LNCaP clone FGC (cell line): ENCODE data around the gene MKX.
"Not testable (repeated sequence)": the region's sequence is repeated elsewhere in the genome, so short reads cannot be mapped to it uniquely, and the experiment has no call there.

Experiments
- DNase-seq: peaks from one replicate; pipeline ENCODE4 v3.0.0-alpha.2; 2011; ENCODE audit warnings: low read depth
- H3K4me3 ChIP-seq: 2 replicates; pipeline ENCODE4 v1.5.1; 2011; ENCODE audit warnings: mild to moderate bottlenecking, low read depth, low read length, control low read depth
- TF ChIP-seq, protein P1 (sequence below): IDR thresholded peaks from 2 replicates; pipeline ENCODE4 v1.5.1; 2012; ENCODE audit warnings: mild to moderate bottlenecking; ENCODE audit not compliant: control insufficient read depth, insufficient read depth; ENCODE audit errors: extremely low read depth

MKX gene

DNA sequence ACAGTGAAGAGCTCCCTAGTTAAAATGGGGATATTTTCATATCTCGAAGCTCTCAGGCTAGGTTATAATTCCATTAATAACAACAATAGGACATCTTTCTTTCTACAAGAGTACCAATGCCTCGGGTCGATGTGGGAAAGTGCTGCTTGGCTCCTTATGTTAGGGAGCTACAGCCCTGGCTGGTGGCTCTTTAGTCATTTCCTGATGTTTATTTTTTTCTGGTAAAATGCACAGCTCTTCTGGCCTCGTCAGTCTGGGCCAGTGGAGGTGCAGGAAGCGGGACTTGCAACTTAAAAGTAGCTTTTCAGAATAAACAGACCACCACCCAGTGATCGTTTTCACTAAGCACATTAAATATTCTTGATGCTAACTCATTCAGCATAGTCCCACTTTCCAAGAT lies 58.3 kb downstream of the MKX start:
- H3K4me3 ChIP-seq: no peak overlapping the region
- DNase-seq: no peak
- TF ChIP-seq, protein P1, sequence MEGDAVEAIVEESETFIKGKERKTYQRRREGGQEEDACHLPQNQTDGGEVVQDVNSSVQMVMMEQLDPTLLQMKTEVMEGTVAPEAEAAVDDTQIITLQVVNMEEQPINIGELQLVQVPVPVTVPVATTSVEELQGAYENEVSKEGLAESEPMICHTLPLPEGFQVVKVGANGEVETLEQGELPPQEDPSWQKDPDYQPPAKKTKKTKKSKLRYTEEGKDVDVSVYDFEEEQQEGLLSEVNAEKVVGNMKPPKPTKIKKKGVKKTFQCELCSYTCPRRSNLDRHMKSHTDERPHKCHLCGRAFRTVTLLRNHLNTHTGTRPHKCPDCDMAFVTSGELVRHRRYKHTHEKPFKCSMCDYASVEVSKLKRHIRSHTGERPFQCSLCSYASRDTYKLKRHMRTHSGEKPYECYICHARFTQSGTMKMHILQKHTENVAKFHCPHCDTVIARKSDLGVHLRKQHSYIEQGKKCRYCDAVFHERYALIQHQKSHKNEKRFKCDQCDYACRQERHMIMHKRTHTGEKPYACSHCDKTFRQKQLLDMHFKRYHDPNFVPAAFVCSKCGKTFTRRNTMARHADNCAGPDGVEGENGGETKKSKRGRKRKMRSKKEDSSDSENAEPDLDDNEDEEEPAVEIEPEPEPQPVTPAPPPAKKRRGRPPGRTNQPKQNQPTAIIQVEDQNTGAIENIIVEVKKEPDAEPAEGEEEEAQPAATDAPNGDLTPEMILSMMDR: no peak

DNA sequence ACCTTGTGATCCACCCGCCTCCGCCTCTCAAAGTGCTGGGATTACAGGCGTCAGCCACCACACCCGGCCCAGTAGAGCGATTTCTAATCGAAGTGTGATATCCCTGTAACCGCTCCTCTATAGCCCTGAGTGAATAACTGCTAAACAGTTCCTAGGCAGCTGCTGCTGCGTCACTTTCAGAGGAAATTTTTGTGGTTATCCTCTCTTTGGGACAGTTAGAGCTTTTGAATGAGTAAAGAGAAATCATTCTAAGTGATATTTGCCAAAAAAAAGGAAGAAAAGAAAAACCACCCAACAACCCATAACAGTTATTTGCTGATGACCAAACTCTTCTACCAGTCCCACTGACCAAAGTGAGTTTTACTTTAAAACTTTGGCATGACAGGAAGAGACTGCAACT lies 59.9 kb downstream of the MKX start:
- TF ChIP-seq, protein P1: no peak
- DNase-seq: no peak
- no peak overlapping the region for H3K4me3 ChIP-seq

DNA sequence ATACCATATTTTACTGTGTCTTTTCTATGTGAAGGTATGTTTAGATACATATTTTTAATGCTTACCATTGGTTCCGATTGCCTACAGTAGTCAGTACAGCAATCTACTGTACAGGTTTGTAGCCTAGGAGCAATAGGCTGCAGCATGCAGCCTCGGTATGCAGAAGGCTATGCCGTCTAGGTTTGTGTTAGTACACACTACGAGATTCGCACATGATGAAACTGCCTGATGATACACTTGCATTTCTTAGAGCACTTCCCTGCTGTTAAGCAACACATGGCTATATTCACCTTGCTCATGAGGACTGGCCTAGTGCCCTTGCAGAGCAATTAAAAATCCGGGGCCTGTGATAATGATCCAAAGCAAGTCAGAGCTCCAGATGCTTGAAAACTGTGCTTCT lies 62.4 kb downstream of the MKX start:
- TF ChIP-seq, protein P1: no peak
- no peak for DNase-seq
- H3K4me3 ChIP-seq: no peak overlapping the region

DNA sequence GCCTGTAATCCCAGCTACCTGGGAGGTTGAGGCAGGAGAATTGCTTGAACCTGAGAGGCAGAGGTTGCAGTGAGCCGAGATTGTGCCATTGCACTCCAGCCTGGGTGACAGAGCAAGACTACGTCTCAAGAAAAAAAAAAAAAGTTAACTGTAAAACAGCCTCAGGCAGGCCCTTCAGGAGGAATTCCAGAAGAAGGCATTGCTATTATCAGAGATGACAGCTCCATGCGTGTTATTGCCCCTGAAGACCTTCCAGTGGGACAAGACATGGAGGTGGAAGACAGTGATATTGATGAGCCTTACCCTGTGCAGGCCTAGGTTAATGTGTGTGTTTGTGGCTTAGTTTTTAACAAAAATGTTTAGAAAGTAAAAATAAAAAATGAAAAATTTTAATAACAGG lies 63.8 kb downstream of the MKX start:
- DNase-seq, H3K4me3 ChIP-seq: not testable (repeated sequence)

DNA sequence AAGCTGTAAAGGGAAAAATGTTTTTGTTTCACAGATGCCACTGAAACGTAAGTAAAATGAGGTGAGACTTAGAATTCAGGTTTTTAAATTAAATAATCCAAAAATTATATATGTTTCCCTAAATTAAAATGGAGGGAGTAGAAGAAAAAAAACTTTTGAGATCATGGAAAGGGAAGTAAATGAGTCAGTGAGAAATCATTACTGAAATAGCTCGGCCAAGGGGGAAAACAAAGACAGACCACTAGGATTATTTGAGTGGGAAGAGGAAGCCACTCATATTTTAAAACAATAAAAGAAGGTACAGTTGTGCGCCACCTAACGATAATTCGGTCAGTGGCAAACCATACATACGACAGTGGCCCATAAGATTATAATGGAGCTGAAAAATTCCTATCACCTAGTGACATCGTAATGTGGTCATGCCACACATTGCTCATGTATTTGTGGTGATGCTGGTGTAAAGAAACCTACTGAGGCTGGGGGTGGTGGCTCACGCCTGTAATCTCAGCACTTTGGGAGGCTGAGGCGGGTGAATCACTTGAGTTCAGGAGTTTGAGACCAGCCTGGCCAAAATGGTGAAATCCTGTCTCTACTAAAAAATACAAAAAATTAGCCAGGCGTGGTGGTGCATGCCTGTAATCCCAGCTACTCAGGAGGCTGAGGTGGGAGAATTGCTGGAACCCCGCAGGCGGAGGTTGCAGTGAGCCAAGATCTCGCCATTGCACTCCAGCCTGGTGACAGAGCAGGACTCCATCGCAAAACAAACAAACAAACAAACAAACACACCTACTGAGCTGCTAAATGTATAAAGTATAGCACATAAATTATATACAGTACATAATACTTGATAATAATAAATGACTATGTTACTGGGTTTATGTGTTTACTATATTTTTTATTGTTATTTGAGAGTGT lies 64.7 kb downstream of the MKX start:
- TF ChIP-seq, protein P1: no peak
- no peak overlapping the region for H3K4me3 ChIP-seq
- no peak for DNase-seq

DNA sequence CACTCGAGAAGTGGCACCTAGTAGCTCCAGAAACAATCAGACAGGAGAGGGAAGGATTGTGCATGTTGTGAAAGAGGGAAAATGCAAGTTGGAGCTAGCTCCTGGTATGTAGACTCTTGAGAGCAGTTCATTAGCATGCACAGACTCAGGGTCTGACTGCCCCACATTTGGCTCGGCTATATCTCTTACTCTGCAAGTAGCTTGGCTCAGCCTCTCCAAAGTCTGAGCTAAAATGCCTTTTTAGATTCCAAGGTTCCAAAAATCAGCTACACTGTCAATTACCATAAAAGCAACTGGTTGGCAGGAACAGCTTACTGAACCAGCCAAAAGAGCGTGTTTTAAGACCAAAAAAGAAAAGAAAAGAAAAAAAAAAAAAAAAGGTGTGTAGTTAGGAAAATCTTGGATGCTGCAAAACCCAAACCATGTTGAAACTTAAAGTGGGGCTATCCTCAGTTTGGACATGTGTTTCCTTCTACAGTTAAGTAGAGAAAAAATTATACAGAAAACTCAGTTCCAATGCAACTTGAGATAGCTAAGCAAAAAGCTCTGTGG lies 65.5 kb downstream of the MKX start:
- no peak overlapping the region for H3K4me3 ChIP-seq
- TF ChIP-seq, protein P1: no peak
- DNase-seq: no peak

DNA sequence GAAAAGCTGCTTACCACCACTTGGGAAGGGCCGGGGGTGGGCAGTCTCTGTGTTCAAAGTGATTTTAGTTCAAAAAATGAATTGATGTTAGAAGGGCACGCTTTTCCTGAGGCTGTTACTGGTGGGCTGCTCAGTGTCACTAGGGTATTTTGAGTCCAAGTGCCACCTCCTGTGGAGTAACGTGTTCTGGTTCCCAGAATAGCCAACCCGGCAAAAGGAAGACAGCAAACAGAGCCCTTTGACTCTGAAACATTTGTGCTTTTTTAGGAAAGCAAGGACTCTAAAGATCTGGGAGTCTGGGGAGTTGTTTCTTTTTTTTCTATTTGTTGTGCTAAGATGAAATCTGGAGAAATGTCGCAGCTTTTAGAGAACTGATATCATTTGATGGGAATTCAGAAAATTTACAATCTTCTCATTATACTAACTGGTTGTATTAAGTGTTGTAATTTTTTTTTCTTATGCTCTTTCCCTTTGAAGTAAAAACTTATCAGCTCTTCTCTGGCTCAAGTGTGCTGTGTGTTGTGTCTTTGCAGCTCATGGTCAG lies 66.2 kb downstream of the MKX start:
- no peak overlapping the region for H3K4me3 ChIP-seq
- DNase-seq: no peak
- TF ChIP-seq, protein P1: no peak
